Measurements from ENCODE around the gene OR5B2.

GRCh38 chr11:58446294-58446693, 18.4 kb upstream of the OR5B2 start:
- TF ChIP-seq CTCF (IDR thresholded peaks at IDR 0.05; ENCODE audit: borderline replicate concordance, extremely low read depth, low read length, poor library complexity, severe bottlenecking), result no peak
- no peak for TF ChIP-seq EZH2 (IDR thresholded peaks at IDR 0.05; ENCODE audit: borderline replicate concordance, low read depth, low read length, severe bottlenecking)
